ENCODE measurements around the gene CADM2. TPM values are rescaled to one million over a fixed set of nuclear protein-coding genes. Genes with fewer than 3 reads are reported as not detected.

CADM2 gene
- polyA plus RNA-seq, 1 donor from 2014 or later, result 4.5 TPM

- Histone ChIP-seq H3F3A (ENCODE audit: insufficient read depth, low read length, poor library complexity, severe bottlenecking) (no peaks in the 10 kb centered on the region), H4K20me1 (ENCODE audit: insufficient read depth) (no peaks in the 10 kb centered on the region), H3K36me3 (ENCODE audit: insufficient read depth, low read length) (no peaks in the 10 kb centered on the region), H3K4me3 (ENCODE audit: low read length) (peak overlapping the region; percentile 84), H3K4me2 (ENCODE audit: low read length) (peak overlapping the region; percentile 74), H3K79me2 (replicated peaks; ENCODE audit: insufficient read depth, low read length) (no peaks in the 10 kb centered on the region), H3K9ac (ENCODE audit: low read length) (peak overlapping the region; percentile 64), H3K27ac (ENCODE audit: low read length) (no peak overlapping the region), H3K9me3 (ENCODE audit: low read length) (no peaks in the 10 kb centered on the region), H2AFZ (ENCODE audit: low read depth, low read length) (no peak overlapping the region), H3K9me2 (ENCODE audit: insufficient read depth, low read length) (no peaks in the 10 kb centered on the region), H3K27me3 (ENCODE audit: insufficient read depth, low read depth, low read length) (peaks cover 23% of the 10 kb centered on the region)
- TF ChIP-seq REST (IDR thresholded peaks at IDR 0.05; ENCODE audit: borderline replicate concordance) (no peak), MXI1 (conservative IDR thresholded peaks at IDR 0.05; ENCODE audit: poor library complexity, severe bottlenecking) (no peak), EZH2 (IDR thresholded peaks at IDR 0.05; ENCODE audit: borderline replicate concordance, insufficient read depth, low read length, poor library complexity, severe bottlenecking) (no peak), SMC3 (conservative IDR thresholded peaks at IDR 0.05; ENCODE audit: poor library complexity) (no peak), EP300 (conservative IDR thresholded peaks at IDR 0.05; ENCODE audit: poor library complexity, severe bottlenecking) (no peak), RAD21 (conservative IDR thresholded peaks at IDR 0.05) (no peak), POLR2AphosphoS5 (IDR thresholded peaks at IDR 0.05) (no peak), TAF1 (IDR thresholded peaks at IDR 0.05; ENCODE audit: low read depth) (no peak), CTCF (IDR thresholded peaks at IDR 0.05; ENCODE audit: poor library complexity, severe bottlenecking) (no peak)
These were observed 1.8 kb downstream of the CADM2 start for GRCh38 chr3:84960581-84960980.

GRCh38 chr3:84961011-84961410, 2.2 kb downstream of the CADM2 start:
- no peak overlapping the region for H3K27ac ChIP-seq (ENCODE audit: low read length)
- TF ChIP-seq MXI1 (conservative IDR thresholded peaks at IDR 0.05; ENCODE audit: poor library complexity, severe bottlenecking), result no peak
- no peak for TF ChIP-seq TAF1 (IDR thresholded peaks at IDR 0.05; ENCODE audit: low read depth)
- peak overlapping the region; percentile 84 for H3K4me3 ChIP-seq (ENCODE audit: low read length)
- H2AFZ ChIP-seq (ENCODE audit: low read depth, low read length), result no peak overlapping the region
- H3K79me2 ChIP-seq (replicated peaks; ENCODE audit: insufficient read depth, low read length), result no peaks in the 10 kb centered on the region
- H3K9me2 ChIP-seq (ENCODE audit: insufficient read depth, low read length), result no peaks in the 10 kb centered on the region
- peak overlapping the region; percentile 35 for H3K9ac ChIP-seq (ENCODE audit: low read length)
- no peaks in the 10 kb centered on the region for H4K20me1 ChIP-seq (ENCODE audit: insufficient read depth)
- H3K27me3 ChIP-seq (ENCODE audit: insufficient read depth, low read depth, low read length), result peaks cover 23% of the 10 kb centered on the region
- no peaks in the 10 kb centered on the region for H3K36me3 ChIP-seq (ENCODE audit: insufficient read depth, low read length)
- no peaks in the 10 kb centered on the region for H3K9me3 ChIP-seq (ENCODE audit: low read length)
- peak overlapping the region; percentile 74 for H3K4me2 ChIP-seq (ENCODE audit: low read length)
- no peaks in the 10 kb centered on the region for H3F3A ChIP-seq (ENCODE audit: insufficient read depth, low read length, poor library complexity, severe bottlenecking)

Measured in neural cell (in vitro differentiated cells).